Choroid plexus epithelial cell (primary cell): ENCODE measurements around the gene GUCY2D.

Source experiments
- DNase-seq: peaks from one replicate; pipeline ENCODE4 v3.0.0-alpha.2; 2010; ENCODE audit warnings: low read depth
- H3K4me3 ChIP-seq: 2 replicates; pipeline ENCODE4 v1.5.1; 2011; ENCODE audit warnings: low read depth, mild to moderate bottlenecking, control low read depth, low read length, moderate library complexity
- TF ChIP-seq, protein P1 (sequence below): conservative IDR thresholded peaks from 2 replicates; pipeline ENCODE4 v1.5.1; 2011; ENCODE audit warnings: low read depth, mild to moderate bottlenecking, control low read depth, inconsistent platforms, low read length, moderate library complexity

GUCY2D gene

GRCh38 chr17:8012996-8013640, 10.7 kb downstream of the GUCY2D start:
- no peak for DNase-seq
- no peak overlapping the region for H3K4me3 ChIP-seq
- TF ChIP-seq, protein P1, sequence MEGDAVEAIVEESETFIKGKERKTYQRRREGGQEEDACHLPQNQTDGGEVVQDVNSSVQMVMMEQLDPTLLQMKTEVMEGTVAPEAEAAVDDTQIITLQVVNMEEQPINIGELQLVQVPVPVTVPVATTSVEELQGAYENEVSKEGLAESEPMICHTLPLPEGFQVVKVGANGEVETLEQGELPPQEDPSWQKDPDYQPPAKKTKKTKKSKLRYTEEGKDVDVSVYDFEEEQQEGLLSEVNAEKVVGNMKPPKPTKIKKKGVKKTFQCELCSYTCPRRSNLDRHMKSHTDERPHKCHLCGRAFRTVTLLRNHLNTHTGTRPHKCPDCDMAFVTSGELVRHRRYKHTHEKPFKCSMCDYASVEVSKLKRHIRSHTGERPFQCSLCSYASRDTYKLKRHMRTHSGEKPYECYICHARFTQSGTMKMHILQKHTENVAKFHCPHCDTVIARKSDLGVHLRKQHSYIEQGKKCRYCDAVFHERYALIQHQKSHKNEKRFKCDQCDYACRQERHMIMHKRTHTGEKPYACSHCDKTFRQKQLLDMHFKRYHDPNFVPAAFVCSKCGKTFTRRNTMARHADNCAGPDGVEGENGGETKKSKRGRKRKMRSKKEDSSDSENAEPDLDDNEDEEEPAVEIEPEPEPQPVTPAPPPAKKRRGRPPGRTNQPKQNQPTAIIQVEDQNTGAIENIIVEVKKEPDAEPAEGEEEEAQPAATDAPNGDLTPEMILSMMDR, result no peak

DNA sequence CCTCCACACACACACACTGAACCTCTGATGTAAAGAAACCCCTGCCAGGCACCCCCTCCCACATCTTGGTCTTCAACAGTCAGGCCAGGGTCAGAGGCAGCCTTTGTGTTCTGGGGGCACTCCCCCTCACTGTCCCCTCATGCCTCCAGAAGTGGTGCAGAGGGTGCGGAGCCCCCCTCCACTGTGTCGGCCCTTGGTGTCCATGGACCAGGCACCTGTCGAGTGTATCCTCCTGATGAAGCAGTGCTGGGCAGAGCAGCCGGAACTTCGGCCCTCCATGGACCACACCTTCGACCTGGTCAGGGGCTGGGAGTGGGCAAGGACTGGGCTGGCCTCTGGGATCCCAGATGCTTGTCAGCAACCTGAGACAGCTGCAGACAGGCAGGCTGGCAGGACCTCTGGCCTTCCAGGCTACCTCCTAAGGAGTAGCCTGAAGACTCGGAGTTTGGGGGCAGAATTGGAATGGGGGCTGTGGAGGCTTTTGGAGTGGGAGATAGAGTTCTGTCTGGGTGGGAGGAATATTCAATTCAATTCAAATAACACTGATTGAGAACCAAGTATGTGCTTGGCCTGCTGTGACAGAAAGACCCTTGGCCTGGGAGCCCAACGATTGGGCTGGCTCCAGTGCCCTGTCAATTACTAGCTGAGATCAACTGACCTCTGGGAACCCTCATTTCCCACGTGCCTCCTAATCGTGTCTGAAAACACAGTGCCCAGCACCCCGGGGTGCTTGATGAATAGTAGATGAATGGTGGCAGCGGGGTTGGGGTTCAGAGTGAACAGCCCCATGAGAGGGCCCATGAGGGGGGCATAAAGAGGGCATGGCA, 11.5 kb downstream of the GUCY2D start:
- TF ChIP-seq, protein P1, result no peak
- DNase-seq, result no peak

DNA sequence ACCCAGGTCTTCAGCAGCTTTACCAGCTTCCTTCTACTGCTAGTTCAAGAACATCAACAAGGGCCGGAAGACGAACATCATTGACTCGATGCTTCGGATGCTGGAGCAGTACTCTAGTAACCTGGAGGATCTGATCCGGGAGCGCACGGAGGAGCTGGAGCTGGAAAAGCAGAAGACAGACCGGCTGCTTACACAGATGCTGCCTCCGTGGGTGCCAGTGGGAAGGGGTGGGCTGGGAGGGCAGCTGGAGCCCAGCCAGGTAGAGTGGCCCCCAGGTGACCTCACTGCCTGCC, 12.1 kb downstream of the GUCY2D start:
- H3K4me3 ChIP-seq, result no peak overlapping the region
- DNase-seq, result no peak
- TF ChIP-seq, protein P1, result no peak

More for the DNA sequence above, 11.5 kb downstream of the GUCY2D start:
- no peak overlapping the region for H3K4me3 ChIP-seq

GRCh38 chr17:8015236-8015956, 13.0 kb downstream of the GUCY2D start:
- DNase-seq, result no peak
- TF ChIP-seq, protein P1, result no peak
- no peak overlapping the region for H3K4me3 ChIP-seq

GRCh38 chr17:8015957-8016631, 13.7 kb downstream of the GUCY2D start:
- TF ChIP-seq, protein P1, result no peak
- H3K4me3 ChIP-seq, result peak overlapping the region; percentile 44
- DNase-seq, result no peak

DNA sequence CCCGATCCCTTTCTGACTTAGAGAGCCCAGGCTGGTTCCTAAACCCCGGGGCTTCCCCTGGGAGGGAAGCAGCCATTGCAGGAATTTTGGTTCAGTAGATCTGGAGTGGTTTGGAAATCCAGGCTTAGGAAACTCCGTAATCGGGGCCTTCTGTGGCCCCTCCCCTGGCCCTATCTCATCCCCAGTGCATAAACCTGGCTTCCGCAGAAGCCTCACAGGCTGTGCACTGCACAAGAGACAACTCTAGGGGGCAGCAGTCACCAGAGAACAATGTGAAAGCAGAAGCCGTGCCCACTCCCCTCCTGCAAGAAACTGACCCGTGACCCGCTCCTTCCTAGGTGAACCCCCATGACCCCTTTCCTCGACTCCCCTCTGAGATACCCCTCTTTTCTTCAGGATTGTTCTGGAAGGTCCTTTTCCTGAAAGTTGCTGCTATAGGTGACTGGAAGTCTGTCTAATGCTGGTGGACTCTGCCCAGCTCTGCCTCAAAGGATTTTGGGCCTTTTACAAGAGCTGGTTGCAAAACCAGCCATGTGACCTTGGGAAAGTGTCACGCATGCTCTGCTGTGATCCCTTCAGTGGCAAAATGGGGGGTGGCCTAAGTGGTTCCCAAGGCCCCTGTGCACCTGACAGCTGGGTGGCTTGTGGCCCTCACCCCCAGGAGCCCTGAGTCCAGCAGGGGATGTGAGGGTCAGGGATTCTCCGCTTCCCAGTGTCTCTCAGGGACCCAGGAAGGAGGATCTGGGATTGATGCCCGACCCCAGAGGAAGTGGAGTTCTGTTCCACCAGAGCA, 14.4 kb downstream of the GUCY2D start:
- DNase-seq, result peak; percentile 49
- TF ChIP-seq, protein P1, result peak; percentile 85
- peak overlapping the region; percentile 44 for H3K4me3 ChIP-seq
